Measurements from ENCODE around the gene IL20RA. TPM values are rescaled to one million over a fixed set of nuclear protein-coding genes. Genes with fewer than 3 reads are reported as not detected.

IL20RA gene
- total RNA-seq, 1 experiment from 2014 or later: 1.6 TPM

GRCh38 chr6:137040393-137040792, 4.4 kb downstream of the IL20RA start:
- Histone ChIP-seq H3K36me3 (ENCODE audit: control insufficient read depth, insufficient read depth, low read length) (no peaks in the 10 kb centered on the region), H3K4me1 (no peaks in the 10 kb centered on the region), H3K4me3 (ENCODE audit: low read depth, low read length) (no peak overlapping the region), H3K9me3 (no peaks in the 10 kb centered on the region), H3K27me3 (replicated peaks; ENCODE audit: control insufficient read depth, insufficient read depth, low read length) (no peaks in the 10 kb centered on the region)
- BruUV-seq (replicated peaks): no TSS peak
- CTCF ChIA-PET: no interaction called here
- no peak overlapping the region for H3K4me3 Mint-ChIP-seq (ENCODE audit: unreplicated experiment)
- no peak overlapping the region for H3K27ac Mint-ChIP-seq (ENCODE audit: unreplicated experiment)
- no peaks in the 10 kb centered on the region for H3K4me1 Mint-ChIP-seq (ENCODE audit: low read depth, unreplicated experiment)
- H3K9me3 Mint-ChIP-seq (ENCODE audit: unreplicated experiment): peaks cover 12% of the 10 kb centered on the region
- H3K36me3 Mint-ChIP-seq (ENCODE audit: insufficient read depth, unreplicated experiment): no peaks in the 10 kb centered on the region
- intact Hi-C loops (cut with micrococcal nuclease; ENCODE audit: unreplicated experiment): no loop called here
- no peak for DNase-seq
- TF ChIP-seq CTCF (IDR thresholded peaks at IDR 0.05; ENCODE audit: insufficient read depth in 1 of 2, low read depth in 1 of 2, low read length in 1 of 2, severe bottlenecking in 1 of 2, unreplicated experiment in 1 of 2): no peak
- peaks cover 6% of the 10 kb centered on the region for H3K27me3 Mint-ChIP-seq (ENCODE audit: insufficient read depth, unreplicated experiment)
- POLR2A ChIA-PET: no interaction called here

DNA sequence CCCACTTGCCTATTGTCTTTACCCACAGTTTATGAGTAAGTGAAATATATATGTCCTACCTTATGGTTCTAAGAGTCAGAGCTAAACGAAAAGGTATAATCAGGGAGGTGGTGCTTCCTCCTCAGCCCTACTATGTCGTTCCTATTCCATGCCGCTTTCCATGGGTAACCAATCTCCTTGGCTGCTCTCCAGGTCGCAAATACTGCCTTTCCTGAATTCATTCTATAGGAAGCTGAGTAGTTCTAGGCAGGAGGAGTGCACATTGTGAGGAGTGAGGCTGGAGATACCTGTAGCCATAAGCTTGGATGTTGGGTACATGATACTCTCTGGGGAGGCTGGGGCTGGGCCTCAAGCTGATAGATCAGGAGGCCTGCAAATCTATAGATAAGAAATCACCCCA, 5.8 kb downstream of the IL20RA start:
- Mint-ChIP-seq H3K4me1 (ENCODE audit: low read depth, unreplicated experiment) (no peaks in the 10 kb centered on the region), H3K4me3 (ENCODE audit: unreplicated experiment) (no peak overlapping the region), H3K27me3 (ENCODE audit: insufficient read depth, unreplicated experiment) (peaks cover 6% of the 10 kb centered on the region), H3K9me3 (ENCODE audit: unreplicated experiment) (peaks cover 12% of the 10 kb centered on the region), H3K27ac (ENCODE audit: unreplicated experiment) (no peak overlapping the region), H3K36me3 (ENCODE audit: insufficient read depth, unreplicated experiment) (no peaks in the 10 kb centered on the region)
- no peak for TF ChIP-seq CTCF (IDR thresholded peaks at IDR 0.05; ENCODE audit: insufficient read depth in 1 of 2, low read depth in 1 of 2, low read length in 1 of 2, severe bottlenecking in 1 of 2, unreplicated experiment in 1 of 2)
- no peaks in the 10 kb centered on the region for H3K27me3 ChIP-seq (replicated peaks; ENCODE audit: control insufficient read depth, insufficient read depth, low read length)
- no TSS peak for BruUV-seq (replicated peaks)
- no peak overlapping the region for H3K4me3 ChIP-seq (ENCODE audit: low read depth, low read length)
- POLR2A ChIA-PET: no interaction called here
- H3K36me3 ChIP-seq (ENCODE audit: control insufficient read depth, insufficient read depth, low read length): no peaks in the 10 kb centered on the region
- no peaks in the 10 kb centered on the region for H3K9me3 ChIP-seq
- DNase-seq: no peak
- H3K4me1 ChIP-seq: no peaks in the 10 kb centered on the region
- CTCF ChIA-PET: no interaction called here
- intact Hi-C loops (cut with micrococcal nuclease; ENCODE audit: unreplicated experiment): no loop called here

DNA sequence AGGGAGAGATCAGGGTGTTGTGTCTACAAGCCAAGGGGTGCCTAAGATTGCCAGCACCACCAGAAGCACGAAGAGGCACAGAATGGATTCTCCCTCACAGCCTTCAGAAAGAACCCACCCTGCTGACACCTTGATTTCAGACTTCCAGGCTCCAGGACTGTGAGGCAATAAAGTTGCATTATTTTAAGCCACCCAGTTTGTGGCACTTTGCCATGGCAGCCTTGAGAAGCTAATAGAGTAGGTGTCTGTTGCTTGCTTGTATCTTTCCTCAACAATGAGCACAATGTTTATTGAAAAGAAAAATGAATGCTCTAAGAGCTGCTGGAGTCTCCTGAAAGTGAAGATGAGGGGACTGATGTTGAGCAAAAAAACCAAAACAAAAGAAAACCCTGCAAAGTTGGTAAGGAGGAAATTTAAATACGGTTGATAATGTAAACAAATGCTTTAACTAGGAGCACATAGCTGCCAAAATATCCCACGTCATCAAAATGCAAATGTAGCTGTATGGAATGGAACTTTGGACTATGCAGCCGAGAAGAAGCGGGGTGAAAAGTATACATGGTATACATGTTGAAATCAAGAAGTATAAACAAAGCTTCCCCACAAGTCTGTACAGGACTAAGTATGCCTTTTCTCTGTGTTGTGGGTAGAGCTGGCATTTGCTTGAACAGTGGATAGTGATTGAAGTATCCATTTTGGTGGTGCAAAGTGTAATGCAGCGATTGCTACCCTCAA, 8.0 kb downstream of the IL20RA start:
- no TSS peak for BruUV-seq (replicated peaks)
- Histone ChIP-seq H3K4me1 (no peaks in the 10 kb centered on the region), H3K9me3 (no peaks in the 10 kb centered on the region), H3K4me3 (ENCODE audit: low read depth, low read length) (no peak overlapping the region), H3K27me3 (replicated peaks; ENCODE audit: control insufficient read depth, insufficient read depth, low read length) (no peaks in the 10 kb centered on the region), H3K36me3 (ENCODE audit: control insufficient read depth, insufficient read depth, low read length) (no peaks in the 10 kb centered on the region)
- Mint-ChIP-seq H3K9me3 (ENCODE audit: unreplicated experiment) (peaks cover 12% of the 10 kb centered on the region), H3K27me3 (ENCODE audit: insufficient read depth, unreplicated experiment) (no peaks in the 10 kb centered on the region), H3K4me1 (ENCODE audit: low read depth, unreplicated experiment) (no peaks in the 10 kb centered on the region), H3K36me3 (ENCODE audit: insufficient read depth, unreplicated experiment) (no peaks in the 10 kb centered on the region), H3K4me3 (ENCODE audit: unreplicated experiment) (no peak overlapping the region), H3K27ac (ENCODE audit: unreplicated experiment) (no peak overlapping the region)
- no peak for TF ChIP-seq CTCF (IDR thresholded peaks at IDR 0.05; ENCODE audit: insufficient read depth in 1 of 2, low read depth in 1 of 2, low read length in 1 of 2, severe bottlenecking in 1 of 2, unreplicated experiment in 1 of 2)
- ChIA-PET POLR2A (no interaction called here), CTCF (no interaction called here)
- DNase-seq: no peak
- intact Hi-C loops (cut with micrococcal nuclease; ENCODE audit: unreplicated experiment): no loop called here

All from Caco-2 (cell line).